Immature natural killer cell (primary cell): ENCODE results near the gene SORT1. TPM values are rescaled to one million over a fixed set of nuclear protein-coding genes. Genes with fewer than 3 reads are reported as not detected.

Experiments
- DNase-seq, 3 donors: peaks; one replicate each; pipeline ENCODE4 v3.0.0; 2022; ENCODE audit warnings: mixed read lengths in 1 of 3
- H3K27ac Mint-ChIP-seq, 6 donors: one replicate each; pipeline ENCODE4 v1.8.0; 2020; ENCODE audit warnings: mixed read lengths in 6 of 6, mild to moderate bottlenecking in 5 of 6, inconsistent platforms in 4 of 6, moderate library complexity in 3 of 6
- H3K27me3 Mint-ChIP-seq, 3 donors: one replicate each; pipeline ENCODE4 v1.8.0; 2020 to 2021; ENCODE audit warnings: low read depth in 3 of 3, mild to moderate bottlenecking in 3 of 3, mixed read lengths in 3 of 3, moderate library complexity in 3 of 3, inconsistent platforms in 1 of 3
- H3K36me3 Mint-ChIP-seq, 3 donors: one replicate each; pipeline ENCODE4 v1.8.0; 2020; ENCODE audit warnings: mixed read lengths in 3 of 3, inconsistent platforms in 2 of 3, mild to moderate bottlenecking in 2 of 3
- H3K4me1 Mint-ChIP-seq, 2 donors: one replicate each; pipeline ENCODE4 v1.8.0; 2020; ENCODE audit warnings: inconsistent platforms in 2 of 2, mild to moderate bottlenecking in 2 of 2, mixed read lengths in 2 of 2, moderate library complexity in 1 of 2
- H3K4me3 Mint-ChIP-seq, 5 donors: one replicate each; pipeline ENCODE4 v1.8.0; 2020; ENCODE audit warnings: mild to moderate bottlenecking in 5 of 5, mixed read lengths in 5 of 5, inconsistent platforms in 3 of 5, moderate library complexity in 3 of 5
- H3K9me3 Mint-ChIP-seq, 6 donors: one replicate each; pipeline ENCODE4 v1.8.0; 2020; ENCODE audit warnings: mild to moderate bottlenecking in 6 of 6, mixed read lengths in 6 of 6, inconsistent platforms in 4 of 6, moderate library complexity in 3 of 6
- polyA plus RNA-seq, 3 donors: library from polyadenylated mRNA; unstranded; fragments of 300-500 nt; fragmentation: Illumina TruSeq; gene quantifications; one replicate each; pipeline ENCODE4 v1.2.3, GENCODE V29; 2021

SORT1 gene
- polyA plus RNA-seq, 3 donors from 2014 or later: 0.54 to 1.6 TPM; not detected in 1

GRCh38 chr1:109272021-109272799 lies 125.5 kb downstream of the SORT1 start:
- H3K27ac Mint-ChIP-seq: no peak overlapping the region
- H3K27me3 Mint-ChIP-seq: no peaks in the 10 kb centered on the region

GRCh38 chr1:109271458-109271857 lies 126.3 kb downstream of the SORT1 start:
- no peak overlapping the region for H3K27ac Mint-ChIP-seq
- no peaks in the 10 kb centered on the region for H3K4me1 Mint-ChIP-seq

More at GRCh38 chr1:109272021-109272799, 125.5 kb downstream of the SORT1 start:
- DNase-seq: no peak
- Mint-ChIP-seq H3K4me3 (no peak overlapping the region), H3K4me1 (peaks cover 2 to 4% of the 10 kb centered on the region in 2 donors), H3K36me3 (no peaks in the 10 kb centered on the region), H3K9me3 (no peaks in the 10 kb centered on the region)

GRCh38 chr1:109270623-109271317 lies 126.9 kb downstream of the SORT1 start:
- no peaks in the 10 kb centered on the region for H3K36me3 Mint-ChIP-seq
- H3K27ac Mint-ChIP-seq: no peak overlapping the region
- peaks cover 0 to 2% (median 0%) of the 10 kb centered on the region in 3 donors for H3K27me3 Mint-ChIP-seq
- H3K4me1 Mint-ChIP-seq: no peaks in the 10 kb centered on the region
- no peak for DNase-seq
- no peak overlapping the region for H3K4me3 Mint-ChIP-seq
- no peaks in the 10 kb centered on the region for H3K9me3 Mint-ChIP-seq

More at GRCh38 chr1:109271458-109271857, 126.3 kb downstream of the SORT1 start:
- no peaks in the 10 kb centered on the region for H3K36me3 Mint-ChIP-seq
- H3K27me3 Mint-ChIP-seq: peaks cover 0 to 2% (median 0%) of the 10 kb centered on the region in 3 donors
- no peak for DNase-seq
- no peak overlapping the region for H3K4me3 Mint-ChIP-seq
- no peaks in the 10 kb centered on the region for H3K9me3 Mint-ChIP-seq

- DNase-seq: no peak
- no peaks in the 10 kb centered on the region for H3K4me1 Mint-ChIP-seq
- H3K27ac Mint-ChIP-seq: peak overlapping the region in 1 of 6 donors; percentile 53
- peaks cover 0 to 2% (median 0%) of the 10 kb centered on the region in 3 donors for H3K27me3 Mint-ChIP-seq
- no peaks in the 10 kb centered on the region for H3K9me3 Mint-ChIP-seq
- H3K36me3 Mint-ChIP-seq: no peaks in the 10 kb centered on the region
- H3K4me3 Mint-ChIP-seq: no peak overlapping the region
Measured at GRCh38 chr1:109269981-109270622, 127.6 kb downstream of the SORT1 start.

- H3K27me3 Mint-ChIP-seq: peaks cover 0 to 2% (median 0%) of the 10 kb centered on the region in 3 donors
- H3K27ac Mint-ChIP-seq: no peak overlapping the region
- no peaks in the 10 kb centered on the region for H3K4me1 Mint-ChIP-seq
- no peak for DNase-seq
- no peaks in the 10 kb centered on the region for H3K36me3 Mint-ChIP-seq
- H3K4me3 Mint-ChIP-seq: no peak overlapping the region
- no peaks in the 10 kb centered on the region for H3K9me3 Mint-ChIP-seq
Measured at GRCh38 chr1:109269212-109269980, 128.3 kb downstream of the SORT1 start.

- no peak for DNase-seq
- Mint-ChIP-seq H3K4me1 (no peaks in the 10 kb centered on the region), H3K27ac (no peak overlapping the region), H3K9me3 (no peaks in the 10 kb centered on the region), H3K27me3 (peaks cover 0 to 2% (median 0%) of the 10 kb centered on the region in 3 donors), H3K4me3 (no peak overlapping the region), H3K36me3 (no peaks in the 10 kb centered on the region)
Measured at GRCh38 chr1:109268431-109269211, 129.1 kb downstream of the SORT1 start.

- DNase-seq: no peak
- Mint-ChIP-seq H3K4me1 (no peaks in the 10 kb centered on the region), H3K36me3 (no peaks in the 10 kb centered on the region), H3K9me3 (no peaks in the 10 kb centered on the region), H3K4me3 (no peak overlapping the region), H3K27ac (no peak overlapping the region), H3K27me3 (peaks cover 0 to 2% (median 2%) of the 10 kb centered on the region in 3 donors)
Measured at GRCh38 chr1:109267743-109268300, 129.9 kb downstream of the SORT1 start.

GRCh38 chr1:109266965-109267364 lies 130.8 kb downstream of the SORT1 start:
- H3K4me1 Mint-ChIP-seq: no peaks in the 10 kb centered on the region
- H3K27me3 Mint-ChIP-seq: peaks cover 0 to 2% (median 2%) of the 10 kb centered on the region in 3 donors
- no peaks in the 10 kb centered on the region for H3K36me3 Mint-ChIP-seq
- no peak overlapping the region for H3K4me3 Mint-ChIP-seq
- H3K9me3 Mint-ChIP-seq: no peaks in the 10 kb centered on the region
- no peak for DNase-seq
- H3K27ac Mint-ChIP-seq: no peak overlapping the region

GRCh38 chr1:109265741-109266330 lies 131.9 kb downstream of the SORT1 start:
- no peak overlapping the region for H3K4me3 Mint-ChIP-seq
- peaks cover 0 to 2% (median 2%) of the 10 kb centered on the region in 3 donors for H3K27me3 Mint-ChIP-seq
- no peak for DNase-seq
- H3K27ac Mint-ChIP-seq: no peak overlapping the region
- no peaks in the 10 kb centered on the region for H3K36me3 Mint-ChIP-seq
- no peaks in the 10 kb centered on the region for H3K9me3 Mint-ChIP-seq
- no peaks in the 10 kb centered on the region for H3K4me1 Mint-ChIP-seq

GRCh38 chr1:109265016-109265415 lies 132.7 kb downstream of the SORT1 start:
- H3K9me3 Mint-ChIP-seq: no peaks in the 10 kb centered on the region
- no peak overlapping the region for H3K27ac Mint-ChIP-seq
- H3K4me3 Mint-ChIP-seq: no peak overlapping the region
- H3K36me3 Mint-ChIP-seq: no peaks in the 10 kb centered on the region
- peaks cover 0 to 3% (median 2%) of the 10 kb centered on the region in 3 donors for H3K27me3 Mint-ChIP-seq
- no peak for DNase-seq
- no peaks in the 10 kb centered on the region for H3K4me1 Mint-ChIP-seq

- H3K36me3 Mint-ChIP-seq: peaks cover 0 to under 1% (median under 1%) of the 10 kb centered on the region in 3 donors
- H3K4me3 Mint-ChIP-seq: no peak overlapping the region
- H3K9me3 Mint-ChIP-seq: no peaks in the 10 kb centered on the region
- no peaks in the 10 kb centered on the region for H3K4me1 Mint-ChIP-seq
- no peak for DNase-seq
- no peak overlapping the region for H3K27ac Mint-ChIP-seq
- H3K27me3 Mint-ChIP-seq: peaks cover 0 to 3% (median 2%) of the 10 kb centered on the region in 3 donors
Measured at GRCh38 chr1:109264379-109264755, 133.4 kb downstream of the SORT1 start.

GRCh38 chr1:109263597-109264378 lies 133.9 kb downstream of the SORT1 start:
- Mint-ChIP-seq H3K27ac (no peak overlapping the region), H3K4me1 (no peaks in the 10 kb centered on the region), H3K27me3 (peaks cover 0 to 3% (median 2%) of the 10 kb centered on the region in 3 donors), H3K36me3 (peaks cover 0 to 4% (median 3%) of the 10 kb centered on the region in 3 donors), H3K4me3 (no peak overlapping the region), H3K9me3 (no peaks in the 10 kb centered on the region)
- DNase-seq: peak; percentile 56 to 64 (median 63)
